NK-92 treated with Interleukin-12 subunit alpha and Interleukin-12 subunit beta, amount 100 ng/mL, for 24 hours (cell line): ENCODE measurements around the gene CCDC194.
"Not testable (repeated sequence)": the region's sequence is repeated elsewhere in the genome, so short reads cannot be mapped to it uniquely, and the experiment has no call there.

ENCODE experiments used
- DNase-seq: peaks from one replicate; lab custom pipeline; 2025; lab: John Stamatoyannopoulos, UW

The CCDC194 gene

DNA sequence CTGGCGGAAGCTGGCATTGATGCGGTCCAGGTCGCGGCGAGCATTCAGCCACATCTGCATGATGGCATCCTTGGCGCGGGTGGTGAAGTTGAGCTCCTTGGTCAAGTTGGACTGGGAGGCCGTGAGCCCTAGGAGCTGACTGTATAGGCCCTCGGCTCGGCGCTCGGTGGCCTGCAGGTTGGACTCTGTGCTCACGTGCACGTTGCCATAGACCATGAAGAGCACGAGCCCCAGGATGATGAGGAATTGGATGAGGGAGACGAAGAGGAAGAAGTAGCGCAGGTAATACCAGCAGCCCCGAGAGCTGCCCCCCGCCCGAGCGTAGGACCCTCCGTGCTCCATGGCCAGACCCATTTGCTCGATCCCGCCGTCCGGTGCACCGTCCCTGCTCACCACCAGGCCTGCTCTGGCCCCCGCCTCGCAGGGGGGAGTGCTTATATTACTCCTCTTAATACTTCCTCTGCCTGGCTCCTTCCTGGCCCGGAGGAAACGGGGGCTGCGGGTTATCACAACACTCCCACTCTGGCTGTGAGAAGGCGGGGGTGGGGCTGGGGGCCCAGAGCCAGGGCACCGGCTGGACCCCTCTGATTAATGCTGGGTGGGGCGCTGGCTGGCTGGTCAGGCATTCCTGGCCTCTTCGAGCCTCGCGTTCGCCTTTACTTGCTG, 16.9 kb downstream of the CCDC194 start, which contains the start of gene PLVAP:
TSS of gene PLVAP (minus strand) at position 408 of the 666 bp plus-strand sequence. CDS start at position 354, 54 bp downstream.
- no peak for DNase-seq

DNA sequence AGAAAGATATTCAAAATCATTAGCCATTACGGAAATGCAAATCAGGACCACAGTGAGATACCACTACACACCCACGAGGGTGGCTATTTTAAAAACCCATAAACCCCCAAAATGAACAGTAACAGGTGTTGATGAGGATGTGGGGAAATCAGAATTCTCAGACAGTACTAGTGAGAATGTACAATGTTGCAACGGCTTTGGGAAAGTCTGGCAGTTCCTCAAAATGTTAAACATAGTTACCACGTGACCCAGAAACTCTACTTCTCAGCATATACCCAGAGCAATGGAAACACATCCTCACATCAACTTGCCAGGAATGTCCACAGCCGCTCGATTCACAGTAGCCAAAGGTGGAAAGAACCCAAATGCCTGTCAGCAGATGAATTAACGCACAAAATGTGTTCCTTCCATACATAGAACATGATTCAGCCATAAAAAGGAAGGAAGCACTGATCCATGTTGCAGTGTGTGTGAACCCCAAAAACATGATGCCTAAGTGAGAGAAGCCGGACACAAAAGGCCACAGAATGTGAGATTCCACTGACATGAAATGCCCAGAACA, 23.9 kb downstream of the CCDC194 start:
- no peak for DNase-seq

DNA sequence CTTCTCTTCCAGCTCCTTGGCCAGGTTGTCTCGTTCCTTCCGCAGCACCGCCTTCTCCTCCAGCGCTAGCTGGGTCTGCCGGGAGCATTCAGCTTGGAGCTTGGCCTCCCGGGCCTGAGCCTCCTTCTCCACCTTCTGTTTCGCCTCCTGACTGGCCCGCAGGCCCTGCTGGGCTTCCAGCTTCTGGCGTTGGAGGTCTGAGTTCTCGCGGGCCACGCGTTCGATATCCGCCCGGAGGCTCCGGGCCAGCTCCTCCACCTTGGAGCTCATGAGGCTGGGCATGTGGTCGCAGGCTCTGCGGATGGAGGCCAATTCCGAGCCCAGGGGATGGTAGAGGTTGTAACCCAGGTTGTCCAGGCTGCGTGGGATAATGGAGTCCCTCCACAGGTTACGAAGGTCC, 28.6 kb downstream of the CCDC194 start:
- no peak for DNase-seq

GRCh38 chr19:17363852-17364605, 30.0 kb downstream of the CCDC194 start:
- not testable (repeated sequence) for DNase-seq

- no peak for DNase-seq
These were observed 33.8 kb downstream of the CCDC194 start for GRCh38 chr19:17359905-17360800.

GRCh38 chr19:17358395-17358794, 35.6 kb downstream of the CCDC194 start:
- DNase-seq, result no peak

DNA sequence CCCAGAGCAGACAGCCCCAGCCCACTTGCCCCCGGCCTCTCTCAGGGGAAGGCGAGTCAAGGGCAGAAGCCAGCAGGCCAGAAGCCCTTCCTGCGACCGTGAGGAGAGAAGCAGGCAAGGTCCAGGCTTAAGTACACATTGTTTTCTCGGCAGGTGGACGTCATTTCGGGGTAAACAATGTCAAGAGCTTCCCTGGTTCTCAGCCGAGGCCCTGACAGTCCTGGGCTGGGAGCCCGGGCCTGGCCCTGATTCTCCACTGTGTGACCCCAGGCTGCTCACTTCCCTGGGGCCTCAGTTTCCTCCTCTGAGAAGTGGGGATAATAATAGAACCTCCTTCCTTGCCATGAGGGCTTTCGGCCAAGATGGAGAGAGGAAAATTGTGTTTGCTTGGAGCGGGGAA, 36.3 kb downstream of the CCDC194 start:
- no peak for DNase-seq

GRCh38 chr19:17357078-17357666, 36.8 kb downstream of the CCDC194 start:
- no peak for DNase-seq

DNA sequence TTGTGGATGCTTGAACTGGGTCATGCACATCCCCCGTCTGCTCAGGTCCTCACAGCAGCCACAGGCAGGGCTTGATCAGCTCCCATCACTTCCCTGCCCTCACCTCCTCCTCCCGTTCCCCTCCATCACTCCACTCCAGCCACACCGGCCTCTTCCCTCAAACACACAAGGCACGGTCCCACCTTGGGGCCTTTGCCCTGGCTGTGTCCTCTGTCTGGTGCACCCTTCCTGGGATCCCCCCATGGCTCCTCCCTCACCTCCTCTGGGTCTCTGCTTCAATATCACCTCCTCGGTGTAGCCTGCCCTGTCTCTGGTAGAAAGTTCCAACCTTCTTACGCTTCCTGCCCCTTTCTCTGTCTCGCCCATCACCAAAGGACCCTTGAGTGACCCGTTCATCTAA, 40.6 kb downstream of the CCDC194 start:
- no peak for DNase-seq

DNA sequence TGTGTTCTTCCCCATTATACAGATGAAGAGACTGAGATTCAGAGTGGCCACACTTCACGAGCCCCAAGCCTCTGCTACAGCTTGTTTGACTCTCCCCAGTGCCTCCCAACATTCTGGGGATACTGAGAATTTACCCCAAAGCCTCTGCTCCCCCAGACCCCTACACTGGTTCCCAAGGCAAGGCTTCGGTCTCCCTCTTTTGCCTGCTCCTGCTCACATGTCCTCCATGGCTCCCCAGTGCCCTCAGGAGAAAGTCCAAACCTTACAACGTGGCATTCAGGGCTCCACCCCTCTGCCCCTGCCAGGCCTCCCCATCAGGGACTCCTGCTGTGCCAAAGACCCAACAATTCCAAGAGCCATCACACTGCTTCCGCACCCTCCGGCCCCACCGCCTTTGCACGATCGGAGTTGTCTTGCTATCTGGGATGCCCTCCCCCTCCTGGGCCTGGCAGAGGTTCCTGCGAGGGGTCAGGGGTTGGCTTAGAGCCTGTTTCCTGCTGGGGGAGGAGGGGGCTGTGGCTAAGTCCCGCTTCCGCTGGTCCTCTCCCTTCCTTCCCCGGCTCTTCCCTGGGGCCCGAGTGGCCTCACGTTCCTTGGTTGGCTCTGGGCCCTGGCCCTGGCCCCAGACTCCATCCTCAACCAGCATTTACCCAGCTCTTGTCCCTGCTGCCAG, 41.3 kb downstream of the CCDC194 start:
- no peak for DNase-seq

- no peak for DNase-seq
These were observed 42.1 kb downstream of the CCDC194 start for GRCh38 chr19:17351815-17352435.

DNA sequence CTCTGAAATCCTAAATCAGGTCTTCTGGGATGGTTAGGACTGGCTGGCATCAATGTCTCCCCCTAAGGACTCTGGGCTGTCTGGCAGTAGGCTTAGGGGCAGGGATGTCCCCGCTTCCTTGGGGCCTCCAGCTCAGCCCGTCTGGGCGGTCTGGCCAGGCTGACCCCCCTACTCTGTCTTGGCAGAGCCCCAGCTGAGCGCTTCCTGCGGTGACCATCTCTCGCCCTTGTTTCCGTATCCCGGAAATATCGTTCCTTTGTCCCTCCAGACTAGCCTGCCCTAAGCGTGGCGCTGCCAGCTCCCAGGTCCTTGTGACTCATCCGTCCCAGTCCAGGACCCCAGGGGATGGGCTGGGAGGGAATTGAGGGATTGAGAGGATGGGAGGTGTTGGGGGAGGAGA, 45.3 kb downstream of the CCDC194 start:
- no peak for DNase-seq

DNA sequence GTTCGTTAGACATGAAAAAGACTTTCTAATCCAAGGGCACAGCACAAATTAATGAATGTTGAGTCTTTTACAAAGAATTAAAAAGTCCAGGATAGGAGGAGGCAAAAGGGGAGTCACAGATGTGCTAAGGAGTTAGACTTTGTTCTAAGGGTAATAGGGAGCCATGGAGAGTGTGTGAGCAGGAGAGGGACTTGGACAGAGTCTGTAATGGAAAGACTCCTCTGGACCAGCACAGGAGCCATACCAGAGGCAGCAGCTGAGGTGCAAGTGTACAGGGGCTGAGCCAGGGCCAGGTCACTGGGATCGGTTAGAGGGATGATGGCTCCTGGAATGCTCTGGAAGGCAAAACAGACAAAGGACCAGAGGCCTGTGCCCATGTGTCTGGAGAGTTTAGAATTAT, 46.1 kb downstream of the CCDC194 start:
- no peak for DNase-seq

- no peak for DNase-seq
These were observed 46.6 kb downstream of the CCDC194 start for GRCh38 chr19:17347361-17347760.

DNA sequence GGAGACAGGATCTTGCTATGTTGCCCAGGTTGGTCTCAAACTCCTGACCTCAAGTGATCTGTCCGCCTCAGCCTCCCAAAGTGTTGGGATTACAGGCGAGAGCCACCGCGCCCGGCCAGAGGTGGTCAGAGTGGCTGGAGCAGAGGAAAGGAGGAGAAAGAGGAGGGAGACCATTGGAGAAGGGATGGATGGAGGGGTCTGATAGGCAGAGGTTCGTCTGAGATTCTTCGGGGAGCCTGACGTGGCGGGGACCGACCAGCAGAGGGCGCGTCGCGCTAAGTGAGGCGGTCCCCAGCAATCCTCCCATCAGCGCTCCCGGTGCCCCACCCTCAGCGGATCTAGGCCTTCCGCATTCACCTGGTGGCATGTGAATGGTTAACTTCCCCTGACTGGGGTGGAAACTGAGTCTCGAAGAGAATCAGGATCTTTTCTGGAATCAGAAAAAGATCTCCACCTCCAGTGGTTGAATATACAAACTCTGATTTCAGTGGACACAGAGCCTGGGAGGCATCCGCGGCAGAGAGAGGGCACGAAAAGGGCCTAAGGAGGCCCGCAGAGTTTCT, 47.8 kb downstream of the CCDC194 start:
- DNase-seq, result peak; percentile 58

DNA sequence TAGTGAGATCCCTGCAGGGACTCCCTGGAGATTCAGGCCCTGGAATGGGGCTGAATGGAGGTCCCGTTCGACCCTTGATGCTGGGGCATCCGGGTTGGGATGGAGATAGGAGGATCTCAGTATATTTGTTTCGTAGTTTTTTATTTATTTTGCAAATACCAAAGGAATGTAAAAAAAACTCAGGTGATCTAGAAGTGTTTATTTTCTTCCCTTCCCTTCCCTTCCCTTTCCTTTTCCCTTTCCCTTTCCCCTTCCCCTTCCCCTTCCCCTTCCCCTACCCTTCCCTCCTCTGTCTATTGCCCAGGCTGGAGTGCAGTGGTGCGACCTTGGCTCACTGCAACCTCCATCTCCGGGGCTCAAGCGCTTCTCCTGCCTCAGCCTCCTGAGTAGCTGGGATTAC, 52.2 kb downstream of the CCDC194 start:
- no peak for DNase-seq

- no peak for DNase-seq
These were observed 52.6 kb downstream of the CCDC194 start for GRCh38 chr19:17341386-17341785.

DNA sequence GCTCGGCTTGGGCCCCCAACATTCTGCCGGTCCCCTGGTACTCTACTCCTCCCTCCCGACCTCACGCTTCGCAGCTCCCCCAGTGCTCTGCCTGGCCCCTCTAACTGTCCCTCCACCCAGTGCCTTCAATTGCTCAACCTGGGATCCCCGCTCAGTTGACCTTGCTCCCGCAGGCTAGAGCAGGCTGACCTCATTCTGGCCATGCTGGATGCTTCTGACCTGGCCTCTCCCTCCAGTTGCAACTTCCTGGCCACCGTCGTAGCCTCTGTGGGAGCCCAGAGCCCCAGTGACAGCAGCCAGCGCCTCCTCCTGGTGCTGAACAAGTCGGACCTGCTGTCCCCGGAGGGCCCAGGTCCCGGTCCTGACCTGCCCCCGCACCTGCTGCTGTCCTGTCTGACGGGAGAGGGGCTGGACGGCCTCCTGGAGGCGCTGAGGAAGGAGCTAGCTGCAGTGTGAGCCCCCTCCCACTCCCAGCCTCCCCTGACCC, 53.1 kb downstream of the CCDC194 start:
- DNase-seq, result no peak
